Liver (tissue), 9 donors: ENCODE measurements around the gene SKAP1. TPM values are rescaled to one million over a fixed set of nuclear protein-coding genes. Genes with fewer than 3 reads are reported as not detected.

Source experiments
- DNase-seq: peaks from one replicate; pipeline ENCODE4 v3.0.0-alpha.2; 2017; ENCODE audit warnings: low spot score
- H3K27ac ChIP-seq, 2 donors: one replicate each; pipeline ENCODE4 v1.7.0; 2013; ENCODE audit warnings: inconsistent platforms in 2 of 2, low read length in 2 of 2, control low read depth in 1 of 2, low read depth in 1 of 2, mild to moderate bottlenecking in 1 of 2
- H3K27me3 ChIP-seq, 4 donors: one replicate each; pipeline versions ENCODE4 v1.6.1 to v1.7.0; 2013; ENCODE audit warnings: low read length in 3 of 4, inconsistent platforms in 1 of 4, mild to moderate bottlenecking in 1 of 4, moderate library complexity in 1 of 4; ENCODE audit not compliant: control insufficient read depth in 4 of 4, insufficient read depth in 4 of 4
- H3K36me3 ChIP-seq, 4 donors: one replicate each; pipeline versions ENCODE4 v1.6.1 to v1.7.0; 2013; ENCODE audit warnings: low read length in 3 of 4, mild to moderate bottlenecking in 3 of 4, low read depth in 1 of 4, moderate library complexity in 1 of 4; ENCODE audit not compliant: control insufficient read depth in 4 of 4, insufficient read depth in 3 of 4
- H3K4me1 ChIP-seq, 4 donors: one replicate each; pipeline versions ENCODE4 v1.6.1 to v1.7.0; 2013; ENCODE audit warnings: low read length in 3 of 4, mild to moderate bottlenecking in 3 of 4, moderate library complexity in 1 of 4; ENCODE audit not compliant: control insufficient read depth in 4 of 4, insufficient read depth in 4 of 4
- H3K4me3 ChIP-seq, 3 donors: one replicate each; pipeline versions ENCODE4 v1.6.1 to v1.7.0; 2013; ENCODE audit warnings: low read length in 3 of 3, control low read depth in 1 of 3, low read depth in 1 of 3, mild to moderate bottlenecking in 1 of 3
- H3K9ac ChIP-seq, 2 donors: one replicate each; pipeline ENCODE4 v1.7.0; 2013; ENCODE audit warnings: low read length in 2 of 2, mild to moderate bottlenecking in 2 of 2, moderate library complexity in 2 of 2, control low read depth in 1 of 2, low read depth in 1 of 2
- H3K9me3 ChIP-seq, 4 donors: one replicate each; pipeline versions ENCODE4 v1.6.1 to v1.7.0; 2013; ENCODE audit warnings: low read length in 3 of 4; ENCODE audit not compliant: control insufficient read depth in 4 of 4
- ATF3 ChIP-seq: IDR thresholded peaks from 2 replicates; pipeline ENCODE4 v1.6.1; 2016; ENCODE audit warnings: antibody characterized with exemption
- EGR1 ChIP-seq, 2 donors: IDR thresholded peaks; 2 replicates each; pipeline ENCODE4 v1.6.1; 2016 to 2018; ENCODE audit warnings: antibody characterized with exemption in 2 of 2, low read depth in 2 of 2
- FOXA1 ChIP-seq: IDR thresholded peaks from 2 replicates; pipeline ENCODE4 v1.6.1; 2016; ENCODE audit warnings: antibody characterized with exemption
- FOXA2 ChIP-seq: IDR thresholded peaks from 2 replicates; pipeline ENCODE4 v1.6.1; 2016; ENCODE audit warnings: antibody characterized with exemption
- GABPA ChIP-seq, 2 donors: IDR thresholded peaks in 1 of 2; conservative IDR thresholded peaks in 1 of 2; 2 replicates each; pipeline ENCODE4 v1.6.1; 2016; ENCODE audit warnings: antibody characterized with exemption in 2 of 2, mild to moderate bottlenecking in 1 of 2, moderate library complexity in 1 of 2
- HNF4A ChIP-seq, 2 donors: conservative IDR thresholded peaks; 2 replicates each; pipeline ENCODE4 v1.6.1; 2016; ENCODE audit warnings: antibody characterized with exemption in 2 of 2, mild to moderate bottlenecking in 2 of 2
- JUND ChIP-seq, 2 donors: IDR thresholded peaks; 2 replicates each; pipeline ENCODE4 v1.6.1; 2016; ENCODE audit warnings: antibody characterized with exemption in 2 of 2
- NR2F2 ChIP-seq: IDR thresholded peaks from 2 replicates; pipeline ENCODE4 v1.6.1; 2016; ENCODE audit warnings: antibody characterized with exemption
- RAD21 ChIP-seq, 2 donors: IDR thresholded peaks; 2 replicates each; pipeline ENCODE4 v1.6.1; 2016; ENCODE audit warnings: antibody characterized with exemption in 2 of 2, mild to moderate bottlenecking in 2 of 2
- RXRA ChIP-seq, 2 donors: IDR thresholded peaks; 2 replicates each; pipeline ENCODE4 v1.6.1; 2017 to 2018; ENCODE audit warnings: antibody characterized with exemption in 2 of 2, mild to moderate bottlenecking in 1 of 2
- SP1 ChIP-seq: IDR thresholded peaks from 2 replicates; pipeline ENCODE4 v1.6.1; 2018; ENCODE audit warnings: antibody characterized with exemption, mild to moderate bottlenecking
- TAF1 ChIP-seq: conservative IDR thresholded peaks from 2 replicates; pipeline ENCODE4 v1.6.1; 2016; ENCODE audit warnings: antibody characterized with exemption, mild to moderate bottlenecking
- YY1 ChIP-seq: IDR thresholded peaks from 2 replicates; pipeline ENCODE4 v1.6.1; 2016; ENCODE audit warnings: antibody characterized with exemption, mild to moderate bottlenecking
- ZBTB33 ChIP-seq: IDR thresholded peaks from 2 replicates; pipeline ENCODE4 v1.6.1; 2016; ENCODE audit warnings: antibody characterized with exemption
- WGBS: extraction: QIAGEN DNeasy Blood & Tissue Kit; methylation state at CpG from one replicate; pipeline ENCODE4 v1.1.7; 2013; 5-methylcytosine and 5-hydroxymethylcytosine counted together
- polyA plus RNA-seq, 2 donors: library from polyadenylated mRNA; stranded (reverse) in 1 of 2; unstranded in 1 of 2; fragments of 200-250 nt in 1 of 2; fragments of >200 nt in 1 of 2; fragmentation: Nextera tagmentation in 1 of 2; extraction: Ambion mirVana in 1 of 2; gene quantifications; one replicate each; pipeline versions ENCODE4 v1.2.1 to v1.2.3, GENCODE V29; 2013 to 2015
- total RNA-seq, 2 donors: library from RNA; depleted of rRNA; stranded (reverse); fragments of >200 nt; gene quantifications; one replicate each; pipeline ENCODE4 v1.2.3, GENCODE V29; 2014
- TF ChIP-seq, protein P1 (sequence below): IDR thresholded peaks from 2 replicates; pipeline ENCODE4 v1.6.1; 2016; ENCODE audit warnings: antibody characterized with exemption, mild to moderate bottlenecking
- TF ChIP-seq, protein P2 (sequence below): IDR thresholded peaks from 2 replicates; pipeline ENCODE4 v1.6.1; 2016; ENCODE audit warnings: antibody characterized with exemption
- TF ChIP-seq, protein P3 (sequence below): fragments of 150-350 bp; IDR thresholded peaks from 2 replicates; pipeline ENCODE4 v1.5.1; 2017; ENCODE audit warnings: improper control_type of control experiment, low read depth, low read length; ENCODE audit not compliant: missing input control
- donor health status: healthy.
- donor health status: healthy.
- donor health status: healthy.
- donor health status: healthy.
- donor health status: healthy.

The SKAP1 gene
- total and polyA plus RNA-seq, 4 donors = 2.5 to 20.8 (median 11.3) TPM

GRCh38 chr17:48301002-48301401, 129.0 kb downstream of the SKAP1 start:
- H3K27ac ChIP-seq = no peak overlapping the region
- no peak overlapping the region for H3K4me3 ChIP-seq
- no peak overlapping the region for H3K9ac ChIP-seq
- DNase-seq = no peak
- H3K36me3 ChIP-seq = no peaks in the 10 kb centered on the region
- no peaks in the 10 kb centered on the region for H3K9me3 ChIP-seq
- no peaks in the 10 kb centered on the region for H3K4me1 ChIP-seq
- no peak for TF ChIP-seq FOXA1
- no peak for TF ChIP-seq JUND (IDR thresholded peaks at IDR 0.05)
- no peak for TF ChIP-seq TAF1
- no peak for TF ChIP-seq ATF3
- TF ChIP-seq, protein P1, sequence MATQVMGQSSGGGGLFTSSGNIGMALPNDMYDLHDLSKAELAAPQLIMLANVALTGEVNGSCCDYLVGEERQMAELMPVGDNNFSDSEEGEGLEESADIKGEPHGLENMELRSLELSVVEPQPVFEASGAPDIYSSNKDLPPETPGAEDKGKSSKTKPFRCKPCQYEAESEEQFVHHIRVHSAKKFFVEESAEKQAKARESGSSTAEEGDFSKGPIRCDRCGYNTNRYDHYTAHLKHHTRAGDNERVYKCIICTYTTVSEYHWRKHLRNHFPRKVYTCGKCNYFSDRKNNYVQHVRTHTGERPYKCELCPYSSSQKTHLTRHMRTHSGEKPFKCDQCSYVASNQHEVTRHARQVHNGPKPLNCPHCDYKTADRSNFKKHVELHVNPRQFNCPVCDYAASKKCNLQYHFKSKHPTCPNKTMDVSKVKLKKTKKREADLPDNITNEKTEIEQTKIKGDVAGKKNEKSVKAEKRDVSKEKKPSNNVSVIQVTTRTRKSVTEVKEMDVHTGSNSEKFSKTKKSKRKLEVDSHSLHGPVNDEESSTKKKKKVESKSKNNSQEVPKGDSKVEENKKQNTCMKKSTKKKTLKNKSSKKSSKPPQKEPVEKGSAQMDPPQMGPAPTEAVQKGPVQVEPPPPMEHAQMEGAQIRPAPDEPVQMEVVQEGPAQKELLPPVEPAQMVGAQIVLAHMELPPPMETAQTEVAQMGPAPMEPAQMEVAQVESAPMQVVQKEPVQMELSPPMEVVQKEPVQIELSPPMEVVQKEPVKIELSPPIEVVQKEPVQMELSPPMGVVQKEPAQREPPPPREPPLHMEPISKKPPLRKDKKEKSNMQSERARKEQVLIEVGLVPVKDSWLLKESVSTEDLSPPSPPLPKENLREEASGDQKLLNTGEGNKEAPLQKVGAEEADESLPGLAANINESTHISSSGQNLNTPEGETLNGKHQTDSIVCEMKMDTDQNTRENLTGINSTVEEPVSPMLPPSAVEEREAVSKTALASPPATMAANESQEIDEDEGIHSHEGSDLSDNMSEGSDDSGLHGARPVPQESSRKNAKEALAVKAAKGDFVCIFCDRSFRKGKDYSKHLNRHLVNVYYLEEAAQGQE = no peak
- TF ChIP-seq, protein P2, sequence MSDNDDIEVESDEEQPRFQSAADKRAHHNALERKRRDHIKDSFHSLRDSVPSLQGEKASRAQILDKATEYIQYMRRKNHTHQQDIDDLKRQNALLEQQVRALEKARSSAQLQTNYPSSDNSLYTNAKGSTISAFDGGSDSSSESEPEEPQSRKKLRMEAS = no peak
- TF ChIP-seq HNF4A (conservative IDR thresholded peaks at IDR 0.05) = no peak
- TF ChIP-seq FOXA2 = no peak
- no peak for TF ChIP-seq GABPA (IDR thresholded peaks at IDR 0.05 in 1 of 2, conservative IDR thresholded peaks at IDR 0.05 in 1 of 2)
- no peak for TF ChIP-seq NR2F2
- TF ChIP-seq RXRA (IDR thresholded peaks at IDR 0.05) = no peak
- no peak for TF ChIP-seq ZBTB33
- no peak for TF ChIP-seq YY1
- TF ChIP-seq, protein P3, sequence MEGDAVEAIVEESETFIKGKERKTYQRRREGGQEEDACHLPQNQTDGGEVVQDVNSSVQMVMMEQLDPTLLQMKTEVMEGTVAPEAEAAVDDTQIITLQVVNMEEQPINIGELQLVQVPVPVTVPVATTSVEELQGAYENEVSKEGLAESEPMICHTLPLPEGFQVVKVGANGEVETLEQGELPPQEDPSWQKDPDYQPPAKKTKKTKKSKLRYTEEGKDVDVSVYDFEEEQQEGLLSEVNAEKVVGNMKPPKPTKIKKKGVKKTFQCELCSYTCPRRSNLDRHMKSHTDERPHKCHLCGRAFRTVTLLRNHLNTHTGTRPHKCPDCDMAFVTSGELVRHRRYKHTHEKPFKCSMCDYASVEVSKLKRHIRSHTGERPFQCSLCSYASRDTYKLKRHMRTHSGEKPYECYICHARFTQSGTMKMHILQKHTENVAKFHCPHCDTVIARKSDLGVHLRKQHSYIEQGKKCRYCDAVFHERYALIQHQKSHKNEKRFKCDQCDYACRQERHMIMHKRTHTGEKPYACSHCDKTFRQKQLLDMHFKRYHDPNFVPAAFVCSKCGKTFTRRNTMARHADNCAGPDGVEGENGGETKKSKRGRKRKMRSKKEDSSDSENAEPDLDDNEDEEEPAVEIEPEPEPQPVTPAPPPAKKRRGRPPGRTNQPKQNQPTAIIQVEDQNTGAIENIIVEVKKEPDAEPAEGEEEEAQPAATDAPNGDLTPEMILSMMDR = no peak
- TF ChIP-seq SP1 = no peak
- TF ChIP-seq EGR1 (IDR thresholded peaks at IDR 0.05; ENCODE audit: low read depth in 2 of 2) = no peak
- H3K27me3 ChIP-seq = peaks cover 0 to 4% (median 4%) of the 10 kb centered on the region in 4 donors

DNA sequence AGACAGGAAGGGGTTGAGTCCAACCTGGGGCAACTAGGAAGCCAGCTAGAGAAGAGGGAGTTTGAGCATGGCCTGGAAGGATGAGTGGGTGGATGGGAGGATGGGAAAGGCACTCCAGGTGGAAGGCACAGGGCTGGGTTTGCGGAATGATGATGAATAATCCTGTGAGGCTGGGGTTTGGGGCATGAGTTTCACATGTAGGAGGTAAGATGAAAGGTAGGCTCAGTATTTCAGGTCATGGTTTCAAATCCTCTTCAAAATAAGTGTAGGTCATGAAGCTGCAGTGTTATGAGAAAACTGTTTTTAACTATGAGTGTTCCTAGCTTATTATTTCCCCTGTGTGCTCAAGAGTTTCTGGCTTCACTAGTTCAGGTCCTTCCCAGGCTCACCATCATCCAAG, 130.3 kb downstream of the SKAP1 start:
- peaks cover 0 to 4% (median 2%) of the 10 kb centered on the region in 4 donors for H3K27me3 ChIP-seq
- H3K36me3 ChIP-seq = no peaks in the 10 kb centered on the region
- no peak overlapping the region for H3K4me3 ChIP-seq
- no peak for DNase-seq
- 91% methylated on average over 1 of the region's 1 CpG for WGBS
- no peaks in the 10 kb centered on the region for H3K9me3 ChIP-seq
- no peak overlapping the region for H3K9ac ChIP-seq
- H3K27ac ChIP-seq = no peak overlapping the region
- no peaks in the 10 kb centered on the region for H3K4me1 ChIP-seq
- TF ChIP-seq, protein P2 = no peak
- TF ChIP-seq RAD21 (IDR thresholded peaks at IDR 0.05) = no peak
- TF ChIP-seq HNF4A (conservative IDR thresholded peaks at IDR 0.05) = no peak
- no peak for TF ChIP-seq ATF3
- TF ChIP-seq ZBTB33 = no peak
- TF ChIP-seq TAF1 = no peak
- no peak for TF ChIP-seq YY1
- no peak for TF ChIP-seq EGR1 (IDR thresholded peaks at IDR 0.05; ENCODE audit: low read depth in 2 of 2)
- no peak for TF ChIP-seq JUND (IDR thresholded peaks at IDR 0.05)
- no peak for TF ChIP-seq FOXA1
- TF ChIP-seq RXRA (IDR thresholded peaks at IDR 0.05) = no peak
- TF ChIP-seq GABPA (IDR thresholded peaks at IDR 0.05 in 1 of 2, conservative IDR thresholded peaks at IDR 0.05 in 1 of 2) = no peak
- no peak for TF ChIP-seq NR2F2
